ENCODE measurements around the gene TMEM72. TPM values are rescaled to one million over a fixed set of nuclear protein-coding genes. Genes with fewer than 3 reads are reported as not detected.

TMEM72 gene
- total RNA-seq, 2 donors from 2014 or later: 1.6 TPM; not detected in 1

- H3K27ac ChIP-seq: no peak overlapping the region
- H3K4me1 ChIP-seq (replicated peaks): no peaks in the 10 kb centered on the region
- 58% methylated on average over 10 of the region's 10 CpGs for WGBS
- TF ChIP-seq POLR2A (IDR thresholded peaks at IDR 0.05) (no peak), CTCF (IDR thresholded peaks at IDR 0.05) (no peak), POLR2AphosphoS5 (IDR thresholded peaks at IDR 0.05) (no peak)
- no peaks in the 10 kb centered on the region for H3K36me3 ChIP-seq
- H3K27me3 ChIP-seq (replicated peaks; ENCODE audit: insufficient read depth): no peaks in the 10 kb centered on the region
- H3K4me3 ChIP-seq: no peak overlapping the region
- H3K9me3 ChIP-seq: no peaks in the 10 kb centered on the region
- intact Hi-C loops (cut with DNase I): no loop called here
- no peak for DNase-seq (ENCODE audit: low spot score)
Measured at GRCh38 chr10:44908066-44908749, 2.9 kb upstream of the TMEM72 start.

GRCh38 chr10:44908936-44909630 lies 2.1 kb upstream of the TMEM72 start:
- Histone ChIP-seq H3K9me3 (no peaks in the 10 kb centered on the region), H3K36me3 (no peaks in the 10 kb centered on the region), H3K4me3 (no peak overlapping the region), H3K4me1 (replicated peaks) (no peaks in the 10 kb centered on the region), H3K27me3 (replicated peaks; ENCODE audit: insufficient read depth) (no peaks in the 10 kb centered on the region), H3K27ac (no peak overlapping the region)
- TF ChIP-seq CTCF (IDR thresholded peaks at IDR 0.05): no peak
- no peak for TF ChIP-seq POLR2A (IDR thresholded peaks at IDR 0.05)
- TF ChIP-seq POLR2AphosphoS5 (IDR thresholded peaks at IDR 0.05): no peak
- intact Hi-C loops (cut with DNase I): no loop called here
- WGBS: 84% methylated on average over 7 of the region's 7 CpGs
- no peak for DNase-seq (ENCODE audit: low spot score)

DNA sequence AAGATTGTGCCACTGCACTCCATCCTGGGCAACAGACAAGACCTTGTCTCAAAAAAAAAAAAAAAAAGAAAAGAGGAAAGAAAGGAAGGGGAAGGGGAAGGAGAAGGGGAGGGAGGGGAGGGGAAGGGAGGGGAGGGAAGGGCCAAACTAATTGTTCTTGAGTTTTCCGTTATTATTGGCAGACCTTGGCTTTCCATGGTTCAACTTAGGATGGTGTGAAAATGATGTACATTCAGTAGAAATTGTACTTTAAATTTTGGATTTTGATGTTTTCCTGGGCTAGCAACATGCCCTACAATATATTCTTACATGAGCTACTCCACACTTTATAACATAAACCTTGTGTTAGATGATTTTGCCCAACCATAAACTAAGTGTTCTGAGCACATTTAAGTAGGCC lies 1.2 kb upstream of the TMEM72 start:
- H3K4me3 ChIP-seq: no peak overlapping the region
- no peak overlapping the region for H3K27ac ChIP-seq
- 86% methylated on average over 1 of the region's 1 CpG for WGBS

GRCh38 chr10:44910602-44911001 lies 535 bp upstream of the TMEM72 start:
- whole genome bisulfite sequencing: 53% methylated on average over 7 of the region's 7 CpGs
- H3K27ac ChIP-seq: no peak overlapping the region
- H3K9me3 ChIP-seq: no peaks in the 10 kb centered on the region
- no peak for DNase-seq (ENCODE audit: low spot score)
- TF ChIP-seq POLR2AphosphoS5 (IDR thresholded peaks at IDR 0.05) (no peak), POLR2A (IDR thresholded peaks at IDR 0.05) (no peak), CTCF (IDR thresholded peaks at IDR 0.05) (no peak)
- no peak overlapping the region for H3K4me3 ChIP-seq
- intact Hi-C loops (cut with DNase I): no loop called here
- H3K4me1 ChIP-seq (replicated peaks): no peaks in the 10 kb centered on the region
- no peaks in the 10 kb centered on the region for H3K27me3 ChIP-seq (replicated peaks; ENCODE audit: insufficient read depth)
- H3K36me3 ChIP-seq: no peaks in the 10 kb centered on the region

More for the DNA sequence above, 1.2 kb upstream of the TMEM72 start:
- no peak for TF ChIP-seq POLR2A (IDR thresholded peaks at IDR 0.05)
- no peak for TF ChIP-seq CTCF (IDR thresholded peaks at IDR 0.05)
- no peak for TF ChIP-seq POLR2AphosphoS5 (IDR thresholded peaks at IDR 0.05)
- Histone ChIP-seq H3K27me3 (replicated peaks; ENCODE audit: insufficient read depth) (no peaks in the 10 kb centered on the region), H3K36me3 (no peaks in the 10 kb centered on the region), H3K4me1 (replicated peaks) (no peaks in the 10 kb centered on the region), H3K9me3 (no peaks in the 10 kb centered on the region)
- DNase-seq (ENCODE audit: low spot score): no peak
- intact Hi-C loops (cut with DNase I): no loop called here

DNA sequence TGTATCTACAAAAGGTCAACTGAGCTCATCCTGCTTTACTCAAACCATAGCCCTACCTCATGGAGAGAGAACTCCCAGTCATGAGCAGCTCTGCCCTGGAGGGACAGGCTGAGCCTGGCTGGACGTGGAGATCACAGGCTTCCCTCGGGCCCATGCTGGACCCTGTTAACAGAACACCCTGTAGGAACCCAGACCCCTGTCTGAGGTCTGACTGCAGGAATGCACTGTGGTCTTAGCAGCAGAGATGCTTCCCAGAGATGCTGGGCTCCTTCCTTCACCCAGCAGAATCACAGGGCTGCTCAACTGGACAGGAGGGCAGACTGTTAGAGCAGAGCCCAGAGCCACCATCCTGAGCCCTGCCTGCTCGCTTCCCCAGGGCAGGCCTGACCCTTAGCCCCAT lies 814 bp downstream of the TMEM72 start:
- 90% methylated on average over 3 of the region's 3 CpGs for WGBS
- H3K4me3 ChIP-seq: no peak overlapping the region
- intact Hi-C loops (cut with DNase I): no loop called here
- H3K36me3 ChIP-seq: no peaks in the 10 kb centered on the region
- no peak for DNase-seq (ENCODE audit: low spot score)
- no peaks in the 10 kb centered on the region for H3K27me3 ChIP-seq (replicated peaks; ENCODE audit: insufficient read depth)
- no peak overlapping the region for H3K27ac ChIP-seq
- H3K4me1 ChIP-seq (replicated peaks): no peaks in the 10 kb centered on the region
- TF ChIP-seq CTCF (IDR thresholded peaks at IDR 0.05): no peak
- no peak for TF ChIP-seq POLR2A (IDR thresholded peaks at IDR 0.05)
- no peak for TF ChIP-seq POLR2AphosphoS5 (IDR thresholded peaks at IDR 0.05)
- H3K9me3 ChIP-seq: no peaks in the 10 kb centered on the region
